ENCODE results near the gene PITPNM3. TPM values are rescaled to one million over a fixed set of nuclear protein-coding genes. Genes with fewer than 3 reads are reported as not detected.
A peak's percentile ranks its signal among the peaks of the same experiment; 100 is the strongest.
"Not testable (repeated sequence)": the region's sequence is repeated elsewhere in the genome, so short reads cannot be mapped to it uniquely, and the experiment has no call there.

Gene PITPNM3
- total RNA-seq, 1 donor from 2014 or later: 4.3 TPM

DNA sequence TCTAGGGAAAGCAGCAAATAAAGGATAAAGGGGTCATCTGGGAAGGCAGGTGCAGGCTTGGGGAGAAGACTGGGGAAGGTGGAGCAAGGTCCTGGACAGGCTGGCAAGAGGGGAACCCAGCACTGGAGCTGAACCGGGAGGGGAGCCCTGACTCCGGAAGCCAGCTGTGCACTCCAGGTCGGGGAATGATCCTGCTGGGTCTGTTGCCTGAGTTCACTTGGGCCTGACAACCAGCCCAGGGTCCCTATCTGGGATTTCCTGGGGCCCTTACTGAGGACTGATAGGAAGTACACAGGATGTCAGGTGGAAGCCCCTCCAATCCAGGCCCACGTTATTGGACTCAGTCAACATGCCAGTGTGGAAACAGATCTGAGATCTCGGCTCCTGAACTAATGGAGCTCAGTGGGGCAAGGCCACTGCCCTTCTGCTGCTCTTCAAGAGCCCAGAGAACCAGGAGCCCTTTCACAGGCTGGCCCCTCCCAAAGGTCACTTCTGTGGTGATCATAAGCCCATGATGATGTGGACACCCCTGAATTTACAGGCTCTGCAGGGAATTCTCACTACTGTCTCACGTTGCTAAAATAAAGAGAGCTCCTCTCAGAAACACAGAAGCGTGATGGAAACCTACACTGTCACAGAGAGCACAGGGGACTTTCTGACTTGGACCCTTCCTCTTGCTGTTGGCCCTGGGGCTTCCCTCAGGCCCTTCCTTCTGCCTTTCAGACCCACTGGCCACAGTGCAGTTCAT lies 19.9 kb upstream of the PITPNM3 start:
- intact Hi-C loops (cut with DNase I): no loop called here
- DNase-seq (ENCODE audit: low spot score) (no peak), ATAC-seq (no peak)

DNA sequence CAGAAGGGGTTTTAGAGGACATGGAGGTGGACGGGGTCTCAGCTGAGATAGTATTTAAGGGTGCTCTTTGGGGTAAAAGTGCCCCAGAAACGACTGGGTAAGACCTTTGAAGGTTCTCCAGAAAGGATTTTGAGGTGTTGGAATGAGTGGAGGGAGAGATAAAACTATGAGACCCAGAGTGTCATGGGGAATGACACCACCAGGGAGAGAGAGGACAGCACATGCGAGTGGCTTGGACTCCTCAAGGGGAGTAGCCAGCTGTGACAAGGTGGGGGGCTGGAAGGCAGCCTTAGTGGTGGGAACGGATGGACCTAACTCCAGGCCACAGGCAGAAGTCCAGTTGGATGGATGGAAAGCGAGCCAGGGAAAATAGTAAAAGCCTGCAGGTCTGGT lies 19.2 kb upstream of the PITPNM3 start:
- DNase-seq (ENCODE audit: low spot score) (no peak), ATAC-seq (peak; percentile 10)
- intact Hi-C loops (cut with DNase I): no loop called here

DNA sequence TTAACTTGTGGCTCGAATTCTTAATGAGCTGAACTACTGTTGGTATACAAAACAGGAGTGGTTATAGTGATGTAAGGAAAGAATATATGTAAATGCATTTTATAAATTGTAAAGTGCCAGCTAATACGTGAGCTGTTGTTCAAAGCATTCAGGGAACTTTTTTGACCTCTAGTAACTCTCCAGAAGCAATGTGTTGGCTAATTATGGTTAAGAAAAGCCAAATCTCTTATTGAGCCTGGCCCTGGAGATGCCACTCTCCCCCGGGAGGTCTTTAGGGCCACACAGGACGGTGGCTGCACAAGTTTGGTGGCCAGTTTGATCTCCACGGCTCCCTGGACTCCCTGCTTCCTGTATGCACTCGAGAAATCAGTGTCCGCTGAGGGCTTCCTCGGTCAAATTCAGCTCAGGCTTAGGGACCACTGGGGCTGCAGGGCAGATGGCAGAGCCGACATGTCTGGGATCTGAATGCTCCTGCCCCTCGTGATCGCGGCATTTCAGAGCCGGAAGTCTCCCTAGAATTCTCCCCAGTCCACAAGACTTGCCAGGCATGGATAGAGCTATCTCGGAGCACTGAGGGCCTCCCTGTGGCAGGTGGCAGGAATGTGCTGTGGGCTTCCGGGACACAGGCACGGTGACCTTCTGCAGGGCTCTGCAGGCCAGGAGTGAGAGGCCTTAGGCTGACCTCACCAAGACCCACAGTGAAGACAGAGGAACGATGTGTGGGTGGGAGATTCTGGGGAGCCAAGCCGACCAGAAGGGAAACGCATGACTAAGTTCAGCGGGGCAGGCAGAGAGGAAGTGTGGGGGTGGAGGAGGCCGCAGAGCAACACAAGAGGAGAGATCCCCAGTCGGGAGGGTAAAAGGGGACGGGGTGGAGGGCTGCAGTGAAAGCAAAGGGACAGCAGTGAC lies 18.6 kb upstream of the PITPNM3 start:
- DNase-seq (ENCODE audit: low spot score): no peak
- ATAC-seq: peak; percentile 78
- intact Hi-C loops (cut with DNase I): no loop called here

DNA sequence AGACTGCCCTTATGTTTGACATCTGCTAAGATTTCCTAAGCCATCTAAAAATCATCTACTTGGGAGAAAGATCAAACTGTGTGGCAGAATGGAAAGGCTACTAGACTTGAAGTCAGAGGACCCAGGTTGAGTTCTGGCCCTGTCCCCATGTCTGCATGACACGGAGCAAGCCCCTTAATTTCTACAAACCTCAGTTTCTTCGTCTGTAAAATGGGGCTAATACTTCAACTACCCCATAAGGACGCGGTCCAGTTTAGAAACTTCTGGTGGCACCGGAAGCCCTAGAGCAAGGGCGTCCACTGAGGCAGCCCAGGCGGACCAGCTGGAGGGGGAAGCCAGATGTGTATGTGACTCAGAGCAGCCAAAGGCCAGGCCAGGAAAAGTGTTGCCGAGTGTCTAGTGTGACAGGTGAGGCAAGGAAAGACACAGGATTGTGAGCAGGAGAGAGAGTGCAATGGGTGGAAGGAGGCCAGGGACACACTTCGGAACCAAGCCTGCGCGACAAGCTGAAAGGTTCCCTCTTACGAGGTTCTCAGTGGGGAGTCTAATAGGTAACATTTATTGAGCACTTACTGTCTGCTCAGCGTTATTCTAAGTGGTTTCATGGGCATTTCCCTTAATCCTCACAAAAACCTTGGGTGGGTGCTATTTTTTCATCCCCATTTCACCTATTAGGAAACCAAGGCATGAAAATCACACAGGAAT lies 17.8 kb upstream of the PITPNM3 start:
- ATAC-seq: no peak
- intact Hi-C loops (cut with DNase I): no loop called here
- DNase-seq (ENCODE audit: low spot score): no peak

DNA sequence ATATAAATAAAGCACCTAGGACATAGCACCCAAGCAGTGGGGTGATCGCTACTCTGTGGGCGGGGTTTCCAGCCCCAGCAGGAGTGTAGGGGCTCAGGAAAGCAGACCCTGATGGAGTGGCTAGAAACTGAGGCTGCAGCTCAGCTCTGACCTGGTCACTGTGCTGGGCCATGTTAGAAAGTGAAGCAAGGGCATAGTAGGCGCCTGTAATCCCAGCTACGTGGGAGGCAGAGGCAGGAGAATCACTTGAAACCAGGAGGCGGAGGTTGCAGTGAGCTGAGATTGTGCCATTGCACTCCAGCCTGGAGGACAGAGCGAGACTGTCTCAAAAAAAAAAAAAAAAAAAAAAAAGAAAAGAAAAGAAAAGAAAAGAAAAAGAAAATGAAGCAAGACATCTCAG lies 17.1 kb upstream of the PITPNM3 start:
- ATAC-seq; intact Hi-C loops (cut with DNase I); DNase-seq (ENCODE audit: low spot score): not testable (repeated sequence)

DNA sequence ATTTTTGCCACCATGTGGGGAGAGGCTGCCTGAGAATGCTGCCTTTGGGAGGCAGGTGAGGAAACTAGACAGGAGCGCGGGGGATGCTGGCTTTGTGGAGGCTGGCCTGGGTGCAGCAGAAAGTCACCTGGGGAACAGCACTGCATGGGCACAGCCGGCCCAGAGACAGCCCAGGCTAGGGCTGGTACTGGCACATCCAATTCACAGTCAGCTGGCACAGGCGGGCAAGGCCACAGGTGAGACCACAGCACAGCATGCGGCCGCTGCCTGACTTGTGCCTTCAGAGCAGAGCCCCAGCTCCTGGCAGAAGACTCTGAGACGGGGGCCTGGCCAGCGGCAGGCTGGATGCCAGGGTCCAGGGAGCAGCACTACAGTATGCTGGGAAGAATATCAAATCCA lies 16.6 kb upstream of the PITPNM3 start:
- intact Hi-C loops (cut with DNase I): no loop called here
- DNase-seq (ENCODE audit: low spot score): no peak
- no peak for ATAC-seq

DNA sequence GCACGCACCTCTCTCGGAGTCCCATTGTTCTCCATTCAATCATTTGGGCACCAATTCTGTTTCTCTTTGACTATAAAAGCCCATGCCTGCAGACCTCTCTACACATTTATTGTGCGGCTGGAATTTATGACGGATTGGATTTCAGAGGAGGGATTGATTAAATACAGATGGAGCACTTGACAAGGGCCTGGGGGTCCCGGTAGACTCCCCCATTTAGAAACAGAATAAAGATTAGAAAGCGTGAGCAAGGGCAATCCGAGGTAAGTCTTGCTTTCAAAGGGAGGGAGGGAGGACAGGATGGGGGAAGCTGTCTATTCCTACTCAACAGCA lies 15.1 kb upstream of the PITPNM3 start:
- intact Hi-C loops (cut with DNase I): no loop called here

DNA sequence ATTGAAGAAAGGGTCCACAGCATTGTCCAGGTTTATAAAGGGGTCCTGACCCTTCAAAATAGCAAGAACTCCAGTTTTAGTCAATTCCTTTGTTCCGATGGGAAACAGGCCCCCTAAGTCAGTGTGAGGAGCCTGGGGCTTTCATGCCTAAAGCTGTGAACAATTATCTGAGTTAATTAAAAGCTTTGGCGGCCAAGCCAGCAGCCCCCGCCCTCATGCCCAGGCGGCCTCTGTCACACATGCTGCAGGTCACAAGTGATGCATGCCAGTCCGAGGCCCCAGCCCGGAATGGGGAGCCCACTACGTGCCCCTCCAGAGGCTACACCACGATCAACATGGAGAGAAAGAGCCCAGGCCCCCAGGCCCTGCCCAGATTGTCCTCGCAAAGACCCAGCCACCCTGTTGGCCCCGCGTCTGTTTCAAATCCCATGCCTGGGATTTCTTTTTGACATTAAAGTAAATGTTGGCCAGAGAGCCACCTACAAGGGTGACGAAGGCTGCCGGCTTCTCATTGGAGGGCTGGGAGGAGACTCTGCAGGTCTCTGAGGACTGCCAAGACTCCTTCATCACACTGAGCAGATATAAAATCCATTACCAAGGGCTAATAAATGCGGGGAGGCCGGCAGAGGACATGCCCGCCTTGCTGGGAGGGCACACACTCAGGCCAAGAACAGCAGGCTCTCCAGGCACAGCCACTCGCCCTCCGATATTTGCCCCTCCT lies 14.5 kb upstream of the PITPNM3 start:
- no peak for DNase-seq (ENCODE audit: low spot score)
- intact Hi-C loops (cut with DNase I): no loop called here
- no peak for ATAC-seq

More for the DNA sequence above, 15.1 kb upstream of the PITPNM3 start:
- DNase-seq (ENCODE audit: low spot score) (no peak), ATAC-seq (no peak)

DNA sequence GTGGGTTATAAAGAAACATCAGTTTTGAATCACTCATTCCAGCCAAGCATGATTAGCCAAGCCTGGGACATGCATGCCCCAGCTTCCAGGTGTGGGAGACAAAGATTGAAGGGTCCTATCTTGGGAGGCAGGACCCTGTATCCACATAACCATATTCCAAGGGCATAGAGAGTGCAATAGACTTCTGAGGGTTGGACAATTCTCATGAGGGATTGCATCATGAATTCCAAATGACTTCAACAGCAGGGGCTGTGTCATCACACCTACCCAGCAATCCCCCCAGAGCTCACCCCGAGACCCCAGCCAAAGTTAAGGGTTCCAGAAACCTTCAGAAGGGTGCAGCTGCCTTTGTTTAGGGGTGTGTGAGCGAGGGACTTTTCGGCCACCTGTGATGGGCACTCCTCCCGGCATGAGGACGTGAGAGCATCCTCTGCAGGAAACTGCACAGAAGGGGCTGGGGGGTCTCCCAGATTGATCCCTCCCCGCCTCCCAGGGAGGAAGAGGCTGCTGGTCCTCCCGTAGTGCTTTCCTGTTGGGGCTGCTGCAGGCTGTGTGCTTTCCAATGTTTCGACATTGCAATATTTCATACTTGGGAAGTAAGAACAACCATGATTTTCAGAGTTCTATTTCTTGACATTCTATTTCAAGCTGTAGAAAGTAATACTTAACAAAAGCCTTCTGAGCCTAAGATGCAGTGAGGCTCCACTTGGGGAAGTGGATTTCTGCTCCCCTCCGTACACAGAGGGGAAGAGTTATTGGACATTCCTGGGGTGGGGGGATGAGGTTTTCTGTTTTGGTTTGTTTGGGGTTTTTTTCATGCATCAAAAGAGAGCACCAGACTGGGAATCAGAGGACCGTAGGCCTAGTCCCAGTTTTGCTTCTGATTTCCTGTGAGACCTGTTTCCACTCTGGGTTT lies 13.3 kb upstream of the PITPNM3 start:
- intact Hi-C loops (cut with DNase I): no loop called here
- ATAC-seq (no peak), DNase-seq (ENCODE audit: low spot score) (no peak)

DNA sequence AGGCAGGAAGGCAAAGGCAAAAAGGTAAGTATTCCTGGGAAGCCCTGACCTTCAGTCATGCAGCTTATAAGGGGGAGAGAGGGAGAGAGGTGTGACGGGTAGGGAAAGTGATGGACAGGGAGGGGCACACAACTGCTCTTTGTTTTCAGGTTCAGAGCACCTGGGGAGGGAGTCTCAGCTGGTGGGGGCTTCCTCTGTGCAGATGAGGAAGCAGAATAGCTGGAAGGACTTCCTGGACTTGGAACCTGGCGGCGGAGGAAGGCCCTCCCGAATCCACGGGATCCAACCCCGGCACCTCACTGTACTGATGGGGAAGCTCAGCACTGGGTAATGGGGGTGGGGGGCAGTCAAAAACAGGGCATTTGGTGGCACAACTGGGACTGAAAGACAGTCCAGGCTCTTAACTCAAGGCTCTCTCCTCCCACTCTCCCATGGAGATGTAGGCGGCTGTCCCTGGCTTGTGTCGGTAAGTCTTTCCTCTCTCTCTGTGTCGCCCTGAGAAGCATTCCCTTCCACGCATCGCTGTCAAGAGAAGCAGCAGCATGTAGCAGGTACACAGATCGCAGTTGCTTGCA lies 11.9 kb upstream of the PITPNM3 start:
- DNase-seq (ENCODE audit: low spot score) (no peak), ATAC-seq (no peak)
- intact Hi-C loops (cut with DNase I): no loop called here

DNA sequence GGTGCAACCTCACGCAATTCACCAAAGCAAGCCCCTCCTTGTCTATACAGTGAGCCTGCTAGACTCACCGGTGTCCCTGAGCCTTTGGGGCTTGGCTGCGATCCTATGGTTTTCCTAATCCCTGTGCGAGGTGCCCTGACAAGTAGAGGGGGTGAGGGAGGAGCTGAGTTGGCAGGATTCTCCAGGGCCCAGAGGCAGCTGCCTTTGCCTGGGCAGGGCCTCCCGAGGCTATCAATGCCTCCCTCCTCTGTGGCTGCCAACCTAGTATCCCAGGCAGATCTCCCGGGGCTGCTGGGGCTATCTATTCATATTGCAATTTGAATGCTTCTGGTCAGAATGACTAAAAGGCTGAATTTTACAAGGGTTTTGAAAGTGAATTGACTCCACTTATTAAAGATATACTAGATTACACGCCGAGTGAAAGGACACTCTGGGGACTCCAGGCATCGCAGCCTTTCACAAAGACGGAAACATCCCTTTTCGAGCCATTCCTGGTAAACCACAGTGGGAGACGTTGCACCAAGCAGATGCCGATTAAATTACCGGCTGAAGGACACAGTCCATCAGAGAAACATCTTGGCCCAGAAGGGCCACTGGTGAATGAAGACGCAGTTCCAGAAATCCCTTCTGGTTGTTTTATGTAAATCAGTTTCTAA lies 11.3 kb upstream of the PITPNM3 start:
- intact Hi-C loops (cut with DNase I): no loop called here
- DNase-seq (ENCODE audit: low spot score) (no peak), ATAC-seq (no peak)

DNA sequence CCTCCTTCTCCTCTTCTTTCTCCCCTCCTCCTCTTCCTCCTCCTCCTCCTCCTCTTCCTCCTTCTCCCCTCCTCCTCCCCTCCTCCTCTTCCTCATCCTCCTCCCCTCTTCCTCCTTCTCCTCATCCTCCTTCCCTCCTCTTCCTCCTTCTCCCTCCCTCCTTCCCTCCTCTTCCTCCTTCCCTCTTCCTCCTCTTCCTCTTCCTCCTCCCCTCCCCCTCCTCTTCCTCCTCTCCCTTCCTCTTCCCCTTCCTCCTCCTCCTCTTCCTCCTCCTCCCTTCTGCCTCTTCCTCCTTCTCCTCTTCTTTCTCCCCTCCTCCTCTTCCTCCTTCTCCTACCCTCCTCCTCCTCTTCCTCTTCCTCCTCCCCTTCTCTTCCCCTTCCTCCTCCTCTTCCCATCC lies 5.1 kb upstream of the PITPNM3 start:
- intact Hi-C loops (cut with DNase I): no loop called here
- ATAC-seq (no peak), DNase-seq (ENCODE audit: low spot score) (no peak)

DNA sequence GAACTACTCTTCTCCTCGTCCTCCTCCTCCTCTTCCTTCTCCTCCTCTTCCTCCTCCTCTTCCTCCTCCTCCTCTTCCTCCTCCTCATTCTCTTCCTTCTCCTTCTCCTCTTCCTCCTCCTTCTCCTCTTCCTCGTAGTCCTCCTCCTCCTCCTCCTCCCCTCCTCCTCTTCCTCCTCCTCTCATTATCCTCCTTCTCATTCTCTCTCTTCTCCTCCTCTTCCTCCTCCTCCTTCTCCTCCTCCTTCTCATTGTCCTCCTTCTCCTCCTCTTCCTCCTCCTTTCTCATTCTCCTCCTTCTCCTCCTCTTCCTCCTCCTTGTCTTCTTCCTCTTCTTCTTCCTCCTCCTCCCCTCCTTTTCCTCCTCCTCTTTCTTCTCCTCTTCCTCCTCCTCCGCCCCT lies 4.1 kb upstream of the PITPNM3 start:
- ATAC-seq: no peak
- intact Hi-C loops (cut with DNase I): no loop called here
- no peak for DNase-seq (ENCODE audit: low spot score)

DNA sequence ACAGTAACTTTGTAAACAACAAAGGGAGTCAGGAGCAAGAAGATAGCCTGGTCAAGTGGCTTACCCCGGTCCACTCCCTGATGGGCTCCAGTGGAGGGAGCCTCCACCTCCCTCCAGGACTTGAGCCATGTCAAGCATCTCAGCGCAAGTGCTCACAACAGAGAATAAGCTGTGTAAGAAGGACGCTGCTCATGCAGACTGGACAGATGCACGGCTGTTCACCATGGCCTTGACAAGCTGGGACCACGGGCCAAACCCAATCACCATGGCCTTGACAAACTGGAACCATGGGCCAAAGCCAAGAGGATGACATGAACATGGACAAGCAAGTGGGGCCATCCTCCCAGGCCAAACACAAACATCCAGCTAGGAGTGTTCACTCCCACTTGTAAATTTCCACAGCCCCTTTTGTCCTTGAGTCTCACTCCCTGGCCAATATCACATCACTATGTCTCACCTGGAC lies 3.4 kb upstream of the PITPNM3 start:
- intact Hi-C loops (cut with DNase I): no loop called here
- peak; percentile 27 for DNase-seq (ENCODE audit: low spot score)
- ATAC-seq: no peak

DNA sequence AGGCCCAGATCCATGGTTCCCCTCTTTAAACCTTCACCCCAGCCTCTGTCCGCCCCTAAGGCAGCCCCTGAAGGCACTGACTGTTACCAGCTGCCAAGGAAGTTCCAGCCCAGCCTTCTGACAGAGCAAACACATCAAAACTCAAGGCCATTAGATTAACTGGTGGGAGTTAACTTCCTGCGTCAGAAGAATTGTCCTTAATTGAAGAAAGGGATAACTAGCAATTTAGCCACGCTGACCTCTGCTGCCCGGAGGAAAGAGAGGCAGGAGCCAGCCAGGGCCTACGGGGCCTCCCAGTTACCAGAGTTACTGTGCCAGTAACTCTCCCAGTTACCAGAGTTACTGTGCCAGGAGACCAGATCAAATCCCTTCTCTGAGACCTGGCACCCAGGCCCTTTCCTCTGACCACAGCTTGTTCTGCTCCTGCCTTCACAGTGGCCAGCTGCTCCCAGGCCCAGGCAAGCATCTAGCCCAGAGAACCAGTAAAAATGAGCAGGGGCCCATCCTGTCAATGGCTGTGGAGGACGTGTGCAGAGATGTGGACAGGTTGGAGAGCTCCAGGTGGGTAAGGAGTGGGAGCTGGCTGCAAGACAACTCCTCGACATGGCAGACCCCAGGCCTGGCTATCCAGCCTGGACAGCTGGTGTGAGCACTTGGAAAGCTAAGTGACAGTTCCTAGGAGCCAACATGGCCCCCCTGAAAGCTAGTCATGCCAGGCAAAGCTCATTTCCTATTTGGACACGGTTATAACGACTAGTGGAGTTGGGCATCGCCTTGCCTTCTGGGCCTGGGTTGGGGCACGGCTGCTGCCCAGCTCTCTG lies 2.8 kb upstream of the PITPNM3 start:
- intact Hi-C loops (cut with DNase I): no loop called here

DNA sequence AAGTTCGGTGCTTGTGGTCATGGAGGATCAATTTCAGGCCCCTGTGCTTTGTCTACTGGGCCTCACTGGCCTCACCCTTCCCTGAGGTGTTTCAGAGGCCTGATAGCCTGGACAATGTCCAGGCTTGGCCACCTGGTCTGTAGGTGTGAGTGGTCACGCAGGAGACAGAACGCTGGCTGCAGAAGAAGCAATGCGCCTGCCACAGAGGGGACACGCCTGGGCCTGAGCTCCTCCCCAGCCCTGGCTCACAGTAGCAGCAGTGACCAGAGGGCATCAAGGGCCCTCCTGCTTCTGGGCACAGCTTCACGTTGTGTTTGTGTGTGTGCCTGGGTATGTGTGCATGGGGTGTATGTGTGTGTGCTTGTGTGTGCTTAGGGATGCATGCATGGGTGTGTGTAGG lies 1.9 kb upstream of the PITPNM3 start:
- DNase-seq (ENCODE audit: low spot score): no peak
- ATAC-seq: no peak
- intact Hi-C loops (cut with DNase I): no loop called here

More for the DNA sequence above, 2.8 kb upstream of the PITPNM3 start:
- ATAC-seq (no peak), DNase-seq (ENCODE audit: low spot score) (no peak)

DNA sequence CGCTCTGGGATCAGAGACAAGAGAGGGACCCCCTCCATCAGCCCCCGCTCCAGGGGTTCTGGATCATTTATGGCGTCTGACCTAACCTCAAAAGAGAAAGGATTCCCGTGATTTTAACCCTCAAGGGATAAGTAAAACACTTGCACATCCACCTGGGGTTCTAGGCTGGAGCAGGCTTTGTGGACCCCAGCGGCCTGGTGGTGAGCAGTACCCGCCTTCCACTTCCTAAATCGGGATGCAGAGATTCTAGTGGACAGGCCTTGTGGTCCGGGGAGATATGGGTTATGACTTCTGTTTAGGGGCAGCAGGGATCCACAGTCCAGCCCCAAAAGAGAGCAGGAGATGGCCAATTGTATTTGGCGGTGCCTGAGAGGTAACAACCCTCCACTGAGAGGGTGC lies 684 bp upstream of the PITPNM3 start:
- intact Hi-C loops (cut with DNase I): no loop called here
- no peak for DNase-seq (ENCODE audit: low spot score)
- no peak for ATAC-seq
